HuH-7 (cell line): ENCODE results near the gene SNAPC2.

Experiments used
- DNase-seq: peaks from one replicate; pipeline ENCODE4 v3.0.0; 2011; ENCODE audit warnings: low spot score

Gene SNAPC2

GRCh38 chr19:7968796-7969554 is 48.8 kb downstream of the SNAPC2 start:
- DNase-seq: no peak

- DNase-seq: no peak
Observed at GRCh38 chr19:7969555-7969939, 49.4 kb downstream of the SNAPC2 start.

- peak; percentile 80 for DNase-seq
Observed at GRCh38 chr19:7970716-7971448, 50.7 kb downstream of the SNAPC2 start.

- no peak for DNase-seq
Observed at GRCh38 chr19:7971553-7972520, 51.7 kb downstream of the SNAPC2 start.
